Ovary (tissue), 9 donors: ENCODE data around the gene SHPK. TPM values are rescaled to one million over a fixed set of nuclear protein-coding genes. Genes with fewer than 3 reads are reported as not detected.

Experiments used
- DNase-seq, 5 donors: peaks; one replicate each; pipeline ENCODE4 v3.0.0-alpha.2; 2019 to 2020
- H3K27ac ChIP-seq, 2 donors: fragments of 200-600 bp; one replicate each; pipeline versions ENCODE4 v1.5.1 to v1.8.0; 2019 to 2022
- H3K27me3 ChIP-seq: fragments of 200-600 bp; one replicate; pipeline ENCODE4 v1.8.0; 2022
- H3K36me3 ChIP-seq: fragments of 200-600 bp; sonication (generic); one replicate; pipeline ENCODE4 v1.5.1; 2019
- H3K4me1 ChIP-seq: one replicate; pipeline ENCODE4 v1.8.1; 2013; ENCODE audit warnings: mild to moderate bottlenecking, moderate library complexity; ENCODE audit not compliant: insufficient read depth
- H3K4me3 ChIP-seq: fragments of 200-600 bp; sonication (generic); one replicate; pipeline ENCODE4 v1.5.1; 2017
- H3K9me3 ChIP-seq, 2 donors: fragments of 200-600 bp in 1 of 2; sonication (generic) in 1 of 2; one replicate each; pipeline versions ENCODE4 v1.5.1 to v1.8.1; 2013 to 2019; ENCODE audit warnings: mild to moderate bottlenecking in 1 of 2, moderate library complexity in 1 of 2
- CTCF ChIP-seq, 3 donors: fragments of 450-650 bp in 2 of 3; fragments of 200-600 bp in 1 of 3; IDR thresholded peaks; one replicate each; pipeline versions ENCODE4 v1.5.1 to v1.8.0; 2016 to 2022; ENCODE audit warnings: antibody characterized with exemption in 3 of 3, mild to moderate bottlenecking in 1 of 3
- EP300 ChIP-seq: sonication (generic); formaldehyde crosslinking; IDR thresholded peaks from one replicate; pipeline ENCODE4 v1.6.1; 2017; ENCODE audit warnings: antibody characterized with exemption
- POLR2A ChIP-seq: fragments of 450-650 bp; IDR thresholded peaks from one replicate; pipeline ENCODE4 v1.6.1; 2017; ENCODE audit warnings: antibody characterized with exemption, mild to moderate bottlenecking, moderate library complexity
- WGBS, 3 donors: extraction: QIAGEN DNeasy Blood & Tissue Kit in 1 of 3; methylation state at CpG; one replicate each; pipeline versions ENCODE4 v1.1.5 to v1.1.7; 2013 to 2017; 5-methylcytosine and 5-hydroxymethylcytosine counted together
- intact Hi-C, 4 donors: fragments of 100-400 bp; cut with DNase I; formaldehyde crosslinking; loops; one replicate each; pipeline versions ENCODE4 v1.11.0 to v1.15.1; 2022 to 2023
- polyA plus RNA-seq, 2 donors: library from polyadenylated mRNA; stranded (reverse); fragments of 200-250 nt in 1 of 2; fragments of 350-450 nt in 1 of 2; fragmentation: Illumina TruSeq in 1 of 2; extraction: RNeasy Lipid Tissue Mini Kit (QIAGEN cat#74804) in 1 of 2; gene quantifications; one replicate each; pipeline ENCODE4 v1.2.3, GENCODE V29; 2013 to 2014
- total RNA-seq, 7 donors: library from RNA; depleted of rRNA in 2 of 7; stranded (reverse); fragments of >200 nt in 2 of 7; fragmentation: NEBNext Ultra II Directional in 3 of 7; extraction: Animal tissue kit (Norgen Biotek cat#: 25700) in 3 of 7; gene quantifications; one replicate each; pipeline versions ENCODE4 v1.1.0 to v1.2.4, GENCODE V29; 2016 to 2023
- donor health status: DM: no; HTN: no; CAD: no; lungs with moderate emphysema.
- donor health status: DM: no; HTN: no; CAD: no.
- donor health status: Bipolar disorder and iron deficiency.
- donor health status: DM: yes; HTN: yes; CAD: no.
- donor health status: DM: no; HTN: no; CAD: no.
- donor health status: DM: yes; HTN: yes; CAD: no.

SHPK gene
- total and polyA plus RNA-seq, 9 donors = 6.6 to 16.6 (median 13.0) TPM

- intact Hi-C loops = no loop called here
- H3K27ac ChIP-seq = peak overlapping the region in 1 of 2 donors; percentile 73
- no peak for DNase-seq
Measured at GRCh38 chr17:3639981-3640596, 4.0 kb upstream of the SHPK start.

DNA sequence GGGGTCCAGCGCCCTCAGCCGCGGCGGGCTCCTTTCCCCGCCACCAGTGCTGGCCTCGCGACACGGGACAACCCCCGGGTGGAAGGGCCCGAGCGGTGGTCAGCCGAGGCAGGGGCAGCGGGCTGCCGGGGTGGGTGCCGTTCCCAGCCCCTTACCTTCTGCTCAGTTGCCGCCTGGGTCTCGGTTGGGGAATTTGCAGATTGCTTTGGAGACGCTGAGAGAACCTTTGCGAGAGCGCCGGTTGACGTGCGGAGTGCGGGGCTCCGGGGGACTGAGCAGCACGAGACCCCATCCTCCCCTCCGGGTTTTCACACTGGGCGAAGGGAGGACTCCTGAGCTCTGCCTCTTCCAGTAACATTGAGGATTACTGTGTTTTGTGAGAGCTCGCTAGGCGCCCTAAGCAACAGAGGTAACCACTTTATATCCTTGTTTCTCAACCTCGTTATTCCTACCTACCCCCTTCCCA lies 891 bp upstream of the SHPK start:
- peaks cover 22% of the 10 kb centered on the region for H3K4me1 ChIP-seq
- intact Hi-C loops = no loop called here
- WGBS, 3 donors = 1 to 2% (median 1%) methylated on average over 17 to 31 of the region's 31 CpGs
- H3K27ac ChIP-seq = peak overlapping the region; percentile 32 to 99
- H3K36me3 ChIP-seq = no peaks in the 10 kb centered on the region
- TF ChIP-seq CTCF (IDR thresholded peaks at IDR 0.05) (no peak), POLR2A (no peak), EP300 (no peak)
- DNase-seq = no peak
- no peaks in the 10 kb centered on the region for H3K9me3 ChIP-seq
- peak overlapping the region; percentile 85 for H3K4me3 ChIP-seq
- no peaks in the 10 kb centered on the region for H3K27me3 ChIP-seq

More at GRCh38 chr17:3639981-3640596, 4.0 kb upstream of the SHPK start:
- TF ChIP-seq EP300 = no peak
- TF ChIP-seq CTCF (IDR thresholded peaks at IDR 0.05) = no peak
- no peak for TF ChIP-seq POLR2A
- Histone ChIP-seq H3K36me3 (no peaks in the 10 kb centered on the region), H3K4me1 (peaks cover 14% of the 10 kb centered on the region), H3K27me3 (no peaks in the 10 kb centered on the region), H3K4me3 (no peak overlapping the region), H3K9me3 (no peaks in the 10 kb centered on the region)
- 5 to 36% (median 11%) methylated on average over 7 of the region's 7 CpGs for WGBS, 3 donors

DNA sequence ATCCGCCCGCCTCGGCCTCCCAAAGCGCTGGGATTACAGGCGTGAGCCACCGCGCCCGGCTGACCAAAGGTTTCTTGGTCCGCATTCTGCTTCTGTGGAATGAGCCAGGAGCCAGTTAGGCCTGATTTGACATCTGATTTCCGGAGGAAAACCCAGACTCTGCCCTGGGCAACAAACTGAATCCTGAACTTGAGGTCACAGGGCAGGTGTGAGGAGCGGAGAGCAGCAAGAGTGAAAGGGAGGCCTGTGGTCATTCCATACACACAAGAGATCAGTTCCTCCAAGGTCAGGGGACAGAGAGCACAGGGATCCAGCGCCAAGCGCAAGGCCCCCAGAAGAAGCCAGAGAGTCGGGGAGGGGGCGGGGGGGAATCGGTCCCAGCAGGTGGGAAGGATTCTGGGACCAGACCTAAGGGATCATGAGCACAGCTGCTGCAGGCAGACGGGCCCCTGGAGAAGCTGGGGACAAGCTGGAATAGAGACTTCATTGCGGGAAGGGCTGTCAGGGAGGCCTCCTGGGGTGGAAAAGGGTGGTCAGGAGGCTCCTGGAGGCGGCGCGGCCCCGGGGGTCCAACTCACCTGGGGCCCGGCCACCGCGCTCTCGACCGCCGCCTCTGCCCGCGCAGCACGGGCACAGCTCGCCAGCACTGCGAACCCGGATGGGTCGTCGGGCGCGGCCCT lies 436 bp downstream of the SHPK start:
- H3K27ac ChIP-seq = peak overlapping the region in 1 of 2 donors; percentile 99
- DNase-seq = peak in 1 of 5 donors; percentile 39
- TF ChIP-seq POLR2A (no peak), EP300 (no peak), CTCF (IDR thresholded peaks at IDR 0.05) (no peak)

GRCh38 chr17:3632287-3632686 lies 3.8 kb downstream of the SHPK start:
- intact Hi-C loops = no loop called here
- Histone ChIP-seq H3K36me3 (no peaks in the 10 kb centered on the region), H3K4me3 (no peak overlapping the region), H3K4me1 (peaks cover 13% of the 10 kb centered on the region), H3K27ac (no peak overlapping the region), H3K27me3 (no peaks in the 10 kb centered on the region), H3K9me3 (no peaks in the 10 kb centered on the region)
- 97 to 98% (median 97%) methylated on average over 7 of the region's 7 CpGs for WGBS, 3 donors
- DNase-seq = no peak
- TF ChIP-seq EP300 (no peak), CTCF (IDR thresholded peaks at IDR 0.05) (no peak), POLR2A (no peak)

More for the DNA sequence above, 436 bp downstream of the SHPK start:
- Histone ChIP-seq H3K4me1 (peaks cover 15% of the 10 kb centered on the region), H3K9me3 (no peaks in the 10 kb centered on the region), H3K4me3 (peak overlapping the region; percentile 85), H3K36me3 (no peaks in the 10 kb centered on the region), H3K27me3 (no peaks in the 10 kb centered on the region)
- intact Hi-C loops = no loop called here
- WGBS, 3 donors = 16 to 26% (median 20%) methylated on average over 31 to 38 of the region's 38 CpGs
